ENCODE data around the gene RNF212. TPM values are rescaled to one million over a fixed set of nuclear protein-coding genes. Genes with fewer than 3 reads are reported as not detected.

RNF212 gene
- total and polyA plus RNA-seq, 4 donors: 3.9 to 12.6 (median 8.7) TPM

- H3K9me3 ChIP-seq (ENCODE audit: control insufficient read depth, insufficient read depth, low read length): no peaks in the 10 kb centered on the region
- no peaks in the 10 kb centered on the region for H3K27me3 ChIP-seq (ENCODE audit: control insufficient read depth, insufficient read depth, low read length)
- H3K4me3 ChIP-seq (ENCODE audit: low read depth, low read length): no peak overlapping the region
- 32% methylated on average over 32 of the region's 35 CpGs for WGBS (ENCODE audit: insufficient coverage)
- H3K36me3 ChIP-seq (ENCODE audit: control insufficient read depth, insufficient read depth, low read length): no peaks in the 10 kb centered on the region
- peaks cover 90% of the 10 kb centered on the region for H3K4me1 ChIP-seq (ENCODE audit: control insufficient read depth, insufficient read depth, low read length)
- peak overlapping the region; percentile 84 for H3K27ac ChIP-seq (ENCODE audit: low read depth, low read length)
- DNase-seq (ENCODE audit: low read depth in 4 of 6, low spot score in 6 of 6): peak in 2 of 6 donors; percentile 75 to 93
Measured at GRCh38 chr4:1033840-1034551, 79.4 kb downstream of the RNF212 start.

GRCh38 chr4:1032861-1033260, 80.5 kb downstream of the RNF212 start:
- 87% methylated on average over 9 of the region's 10 CpGs for WGBS (ENCODE audit: insufficient coverage)
- Histone ChIP-seq H3K4me3 (ENCODE audit: low read depth, low read length) (no peak overlapping the region), H3K27me3 (ENCODE audit: control insufficient read depth, insufficient read depth, low read length) (no peaks in the 10 kb centered on the region), H3K27ac (ENCODE audit: low read depth, low read length) (no peak overlapping the region), H3K9me3 (ENCODE audit: control insufficient read depth, insufficient read depth, low read length) (no peaks in the 10 kb centered on the region), H3K4me1 (ENCODE audit: control insufficient read depth, insufficient read depth, low read length) (peaks cover 83% of the 10 kb centered on the region), H3K36me3 (ENCODE audit: control insufficient read depth, insufficient read depth, low read length) (peaks cover 8% of the 10 kb centered on the region)
- no peak for DNase-seq (ENCODE audit: low read depth in 4 of 6, low spot score in 6 of 6)

- peaks cover 85% of the 10 kb centered on the region for H3K4me1 ChIP-seq (ENCODE audit: control insufficient read depth, insufficient read depth, low read length)
- no peak overlapping the region for H3K27ac ChIP-seq (ENCODE audit: low read depth, low read length)
- H3K4me3 ChIP-seq (ENCODE audit: low read depth, low read length): no peak overlapping the region
- H3K27me3 ChIP-seq (ENCODE audit: control insufficient read depth, insufficient read depth, low read length): no peaks in the 10 kb centered on the region
- H3K9me3 ChIP-seq (ENCODE audit: control insufficient read depth, insufficient read depth, low read length): no peaks in the 10 kb centered on the region
- 77% methylated on average over 35 of the region's 37 CpGs for WGBS (ENCODE audit: insufficient coverage)
- no peak for DNase-seq (ENCODE audit: low read depth in 4 of 6, low spot score in 6 of 6)
- peaks cover 13% of the 10 kb centered on the region for H3K36me3 ChIP-seq (ENCODE audit: control insufficient read depth, insufficient read depth, low read length)
Measured at GRCh38 chr4:1031956-1032795, 81.2 kb downstream of the RNF212 start.

- no peak overlapping the region for H3K27ac ChIP-seq (ENCODE audit: low read depth, low read length)
- H3K27me3 ChIP-seq (ENCODE audit: control insufficient read depth, insufficient read depth, low read length): no peaks in the 10 kb centered on the region
- peaks cover 21% of the 10 kb centered on the region for H3K36me3 ChIP-seq (ENCODE audit: control insufficient read depth, insufficient read depth, low read length)
- no peak overlapping the region for H3K4me3 ChIP-seq (ENCODE audit: low read depth, low read length)
- WGBS (ENCODE audit: insufficient coverage): 90% methylated on average over 8 of the region's 8 CpGs
- no peaks in the 10 kb centered on the region for H3K9me3 ChIP-seq (ENCODE audit: control insufficient read depth, insufficient read depth, low read length)
- no peak for DNase-seq (ENCODE audit: low read depth in 4 of 6, low spot score in 6 of 6)
- H3K4me1 ChIP-seq (ENCODE audit: control insufficient read depth, insufficient read depth, low read length): peaks cover 77% of the 10 kb centered on the region
Measured at GRCh38 chr4:1031346-1031745, 82.0 kb downstream of the RNF212 start.

- H3K27ac ChIP-seq (ENCODE audit: low read depth, low read length): no peak overlapping the region
- H3K36me3 ChIP-seq (ENCODE audit: control insufficient read depth, insufficient read depth, low read length): peaks cover 29% of the 10 kb centered on the region
- H3K27me3 ChIP-seq (ENCODE audit: control insufficient read depth, insufficient read depth, low read length): no peaks in the 10 kb centered on the region
- no peak overlapping the region for H3K4me3 ChIP-seq (ENCODE audit: low read depth, low read length)
- peaks cover 69% of the 10 kb centered on the region for H3K4me1 ChIP-seq (ENCODE audit: control insufficient read depth, insufficient read depth, low read length)
- no peaks in the 10 kb centered on the region for H3K9me3 ChIP-seq (ENCODE audit: control insufficient read depth, insufficient read depth, low read length)
- 64% methylated on average over 16 of the region's 16 CpGs for WGBS (ENCODE audit: insufficient coverage)
- DNase-seq (ENCODE audit: low read depth in 4 of 6, low spot score in 6 of 6): no peak
Measured at GRCh38 chr4:1030559-1030958, 82.8 kb downstream of the RNF212 start.

- no peak overlapping the region for H3K27ac ChIP-seq (ENCODE audit: low read depth, low read length)
- WGBS (ENCODE audit: insufficient coverage): 56% methylated on average over 12 of the region's 12 CpGs
Measured at GRCh38 chr4:1030031-1030430, 83.3 kb downstream of the RNF212 start.

GRCh38 chr4:1029529-1029928, 83.8 kb downstream of the RNF212 start:
- H3K36me3 ChIP-seq (ENCODE audit: control insufficient read depth, insufficient read depth, low read length): peaks cover 40% of the 10 kb centered on the region
- 83% methylated on average over 17 of the region's 17 CpGs for WGBS (ENCODE audit: insufficient coverage)
- H3K4me1 ChIP-seq (ENCODE audit: control insufficient read depth, insufficient read depth, low read length): peaks cover 58% of the 10 kb centered on the region
- H3K27me3 ChIP-seq (ENCODE audit: control insufficient read depth, insufficient read depth, low read length): no peaks in the 10 kb centered on the region
- H3K27ac ChIP-seq (ENCODE audit: low read depth, low read length): no peak overlapping the region
- no peak overlapping the region for H3K4me3 ChIP-seq (ENCODE audit: low read depth, low read length)
- DNase-seq (ENCODE audit: low read depth in 4 of 6, low spot score in 6 of 6): no peak
- H3K9me3 ChIP-seq (ENCODE audit: control insufficient read depth, insufficient read depth, low read length): no peaks in the 10 kb centered on the region

More at GRCh38 chr4:1030031-1030430, 83.3 kb downstream of the RNF212 start:
- peaks cover 35% of the 10 kb centered on the region for H3K36me3 ChIP-seq (ENCODE audit: control insufficient read depth, insufficient read depth, low read length)
- DNase-seq (ENCODE audit: low read depth in 4 of 6, low spot score in 6 of 6): no peak
- H3K4me3 ChIP-seq (ENCODE audit: low read depth, low read length): no peak overlapping the region
- peaks cover 63% of the 10 kb centered on the region for H3K4me1 ChIP-seq (ENCODE audit: control insufficient read depth, insufficient read depth, low read length)
- no peaks in the 10 kb centered on the region for H3K9me3 ChIP-seq (ENCODE audit: control insufficient read depth, insufficient read depth, low read length)
- H3K27me3 ChIP-seq (ENCODE audit: control insufficient read depth, insufficient read depth, low read length): no peaks in the 10 kb centered on the region

- Histone ChIP-seq H3K4me1 (ENCODE audit: control insufficient read depth, insufficient read depth, low read length) (peaks cover 50% of the 10 kb centered on the region), H3K36me3 (ENCODE audit: control insufficient read depth, insufficient read depth, low read length) (peaks cover 47% of the 10 kb centered on the region), H3K9me3 (ENCODE audit: control insufficient read depth, insufficient read depth, low read length) (no peaks in the 10 kb centered on the region), H3K4me3 (ENCODE audit: low read depth, low read length) (no peak overlapping the region), H3K27me3 (ENCODE audit: control insufficient read depth, insufficient read depth, low read length) (no peaks in the 10 kb centered on the region), H3K27ac (ENCODE audit: low read depth, low read length) (no peak overlapping the region)
- no peak for DNase-seq (ENCODE audit: low read depth in 4 of 6, low spot score in 6 of 6)
- WGBS (ENCODE audit: insufficient coverage): 85% methylated on average over 36 of the region's 36 CpGs
Measured at GRCh38 chr4:1028574-1029220, 84.7 kb downstream of the RNF212 start.

GRCh38 chr4:1027915-1028238, 85.5 kb downstream of the RNF212 start:
- H3K4me1 ChIP-seq (ENCODE audit: control insufficient read depth, insufficient read depth, low read length): peaks cover 43% of the 10 kb centered on the region
- no peak overlapping the region for H3K4me3 ChIP-seq (ENCODE audit: low read depth, low read length)
- WGBS (ENCODE audit: insufficient coverage): 71% methylated on average over 9 of the region's 9 CpGs
- no peak for DNase-seq (ENCODE audit: low read depth in 4 of 6, low spot score in 6 of 6)
- no peaks in the 10 kb centered on the region for H3K27me3 ChIP-seq (ENCODE audit: control insufficient read depth, insufficient read depth, low read length)
- no peak overlapping the region for H3K27ac ChIP-seq (ENCODE audit: low read depth, low read length)
- H3K36me3 ChIP-seq (ENCODE audit: control insufficient read depth, insufficient read depth, low read length): peaks cover 55% of the 10 kb centered on the region
- no peaks in the 10 kb centered on the region for H3K9me3 ChIP-seq (ENCODE audit: control insufficient read depth, insufficient read depth, low read length)
